Measurements from ENCODE around the gene CELSR1. TPM values are rescaled to one million over a fixed set of nuclear protein-coding genes. Genes with fewer than 3 reads are reported as not detected.

Gene CELSR1
- total RNA-seq, 3 donors from 2014 or later, result 0.96 to 36.7 (median 21.2) TPM

- no peaks in the 10 kb centered on the region for H3K36me3 ChIP-seq
- H3K27ac ChIP-seq, result no peak overlapping the region
- TF ChIP-seq POLR2AphosphoS5 (IDR thresholded peaks at IDR 0.05) (no peak), POLR2A (IDR thresholded peaks at IDR 0.05) (no peak), CTCF (IDR thresholded peaks at IDR 0.05) (no peak)
- H3K4me3 ChIP-seq, result no peak overlapping the region
- DNase-seq (ENCODE audit: low spot score in 2 of 2), result no peak
- intact Hi-C loops (cut with DNase I; ENCODE audit: low total_unique reads), result no loop called here
- no peaks in the 10 kb centered on the region for H3K27me3 ChIP-seq
- no peaks in the 10 kb centered on the region for H3K4me1 ChIP-seq
- H3K9me3 ChIP-seq, result no peaks in the 10 kb centered on the region
Observed at GRCh38 chr22:46411347-46411746, 126.1 kb downstream of the CELSR1 start.

DNA sequence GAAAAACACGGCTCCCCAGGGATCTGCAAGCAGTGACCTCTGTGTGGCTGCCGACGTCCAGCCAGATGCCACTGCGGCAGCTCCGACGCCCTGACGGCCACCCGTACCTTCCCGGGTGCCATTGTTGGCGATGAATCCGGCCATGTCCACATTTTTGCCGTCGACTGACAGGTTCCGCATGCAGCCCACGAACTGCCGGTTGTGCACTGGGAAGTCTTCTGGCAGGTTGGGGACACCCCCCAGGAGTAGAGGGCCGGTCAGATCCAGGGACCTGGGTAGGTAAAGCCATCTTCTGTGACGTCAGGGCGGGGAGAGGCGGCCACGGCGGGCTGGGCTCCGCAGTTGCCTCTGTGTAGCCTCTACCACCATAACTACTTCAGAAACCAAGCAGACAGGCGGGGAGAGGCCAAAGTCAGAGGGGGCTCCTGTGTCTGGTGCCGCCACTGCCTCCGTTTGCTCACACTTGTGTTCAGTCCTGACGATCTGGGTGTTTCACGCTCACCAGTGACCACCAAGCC is 127.1 kb downstream of the CELSR1 start:
- H3K4me1 ChIP-seq, result no peaks in the 10 kb centered on the region
- intact Hi-C loops (cut with DNase I; ENCODE audit: low total_unique reads), result no loop called here

DNA sequence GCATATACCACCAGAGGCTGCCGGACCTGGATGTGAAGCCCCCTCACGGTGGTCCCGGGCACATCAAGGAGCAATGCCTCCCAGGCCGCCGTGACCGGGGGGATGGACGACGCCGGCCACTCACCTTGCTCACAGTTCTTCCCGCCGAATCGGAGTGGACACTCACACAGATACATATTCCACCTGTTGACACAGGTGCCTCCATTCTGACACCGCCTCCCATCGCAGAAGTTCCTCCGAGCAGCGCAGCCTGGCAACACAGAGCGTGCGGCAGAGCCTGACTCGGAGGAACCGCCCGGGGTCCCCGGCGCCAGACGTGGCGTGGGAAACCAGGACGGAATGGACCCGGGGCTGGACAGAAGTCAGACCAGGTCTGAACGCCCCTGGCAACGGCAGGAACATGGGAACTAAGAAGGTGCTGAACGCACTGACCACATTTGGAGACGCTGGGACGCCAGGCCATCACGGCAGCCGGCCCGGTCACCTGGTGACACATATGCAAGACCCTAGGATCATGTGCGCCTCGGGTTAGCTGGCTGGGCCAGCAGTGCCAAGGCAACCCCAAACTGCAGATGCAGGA is 127.7 kb downstream of the CELSR1 start:
- TF ChIP-seq POLR2A (IDR thresholded peaks at IDR 0.05), result no peak
- no peaks in the 10 kb centered on the region for H3K36me3 ChIP-seq
- intact Hi-C loops (cut with DNase I; ENCODE audit: low total_unique reads), result no loop called here
- H3K4me3 ChIP-seq, result no peak overlapping the region
- H3K9me3 ChIP-seq, result no peaks in the 10 kb centered on the region
- no peaks in the 10 kb centered on the region for H3K27me3 ChIP-seq
- no peak overlapping the region for H3K27ac ChIP-seq
- H3K4me1 ChIP-seq, result no peaks in the 10 kb centered on the region
- no peak for DNase-seq (ENCODE audit: low spot score in 2 of 2)

More for the DNA sequence above, 127.1 kb downstream of the CELSR1 start:
- Histone ChIP-seq H3K9me3 (no peaks in the 10 kb centered on the region), H3K36me3 (no peaks in the 10 kb centered on the region), H3K27ac (no peak overlapping the region), H3K27me3 (no peaks in the 10 kb centered on the region), H3K4me3 (no peak overlapping the region)
- no peak for DNase-seq (ENCODE audit: low spot score in 2 of 2)
- TF ChIP-seq CTCF (IDR thresholded peaks at IDR 0.05), result no peak
- TF ChIP-seq POLR2A (IDR thresholded peaks at IDR 0.05), result no peak
- TF ChIP-seq POLR2AphosphoS5 (IDR thresholded peaks at IDR 0.05), result no peak

DNA sequence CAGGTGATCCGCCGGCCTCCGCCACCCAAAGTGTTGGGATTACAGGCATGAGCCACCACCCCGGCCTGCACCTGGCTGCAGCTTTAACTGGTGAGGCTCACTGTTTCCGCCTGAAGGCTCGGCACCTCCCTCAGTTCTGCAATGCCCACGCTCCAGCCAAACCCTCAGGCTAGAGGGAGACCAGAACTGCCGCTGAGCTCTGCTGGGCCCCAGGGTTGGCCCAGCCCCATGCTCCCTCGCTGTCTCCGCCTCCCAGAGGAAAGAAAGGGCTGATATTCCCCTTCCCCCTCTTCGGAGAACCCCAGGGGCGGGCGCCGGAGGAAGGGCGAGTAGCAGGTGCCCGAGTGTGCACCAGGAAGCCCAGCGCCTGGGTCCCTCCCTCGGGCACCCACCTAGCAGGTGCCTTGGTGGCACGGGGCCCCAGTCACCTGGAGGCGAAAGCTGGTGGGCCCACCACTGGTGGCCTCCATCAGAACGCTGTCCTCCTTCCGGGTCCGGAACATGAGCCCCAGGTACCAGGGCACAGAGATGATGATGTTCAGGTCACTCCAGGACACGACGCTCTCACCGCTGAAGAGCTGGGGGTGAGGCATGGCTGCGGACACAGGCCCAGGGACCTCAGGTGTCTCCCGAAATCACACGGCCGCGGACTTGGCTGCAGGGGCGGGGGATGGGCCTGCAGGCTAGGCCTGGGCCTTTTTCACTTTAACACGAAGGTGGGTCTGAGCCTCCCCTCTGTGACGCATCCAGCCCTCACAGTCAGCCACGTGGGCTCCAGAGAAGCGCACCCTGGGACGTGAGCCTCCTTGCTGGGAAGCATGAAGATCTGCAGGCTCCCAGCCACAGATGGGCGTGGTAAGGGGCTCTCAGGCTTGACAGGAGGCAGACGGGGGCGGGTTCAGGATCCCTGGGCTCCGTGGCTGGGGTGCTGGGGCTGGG is 128.6 kb downstream of the CELSR1 start:
- no peak overlapping the region for H3K27ac ChIP-seq
- no peaks in the 10 kb centered on the region for H3K36me3 ChIP-seq
- DNase-seq (ENCODE audit: low spot score in 2 of 2), result no peak
- TF ChIP-seq CTCF (IDR thresholded peaks at IDR 0.05), result no peak
- no peak for TF ChIP-seq POLR2A (IDR thresholded peaks at IDR 0.05)
- TF ChIP-seq POLR2AphosphoS5 (IDR thresholded peaks at IDR 0.05), result no peak
- H3K9me3 ChIP-seq, result no peaks in the 10 kb centered on the region
- H3K4me3 ChIP-seq, result no peak overlapping the region
- intact Hi-C loops (cut with DNase I; ENCODE audit: low total_unique reads), result no loop called here
- no peaks in the 10 kb centered on the region for H3K27me3 ChIP-seq
- no peaks in the 10 kb centered on the region for H3K4me1 ChIP-seq

GRCh38 chr22:46407748-46408147 is 129.7 kb downstream of the CELSR1 start:
- no peak overlapping the region for H3K4me3 ChIP-seq
- no peaks in the 10 kb centered on the region for H3K9me3 ChIP-seq
- TF ChIP-seq POLR2A (IDR thresholded peaks at IDR 0.05), result no peak
- DNase-seq (ENCODE audit: low spot score in 2 of 2), result no peak
- no peak overlapping the region for H3K27ac ChIP-seq
- H3K27me3 ChIP-seq, result no peaks in the 10 kb centered on the region
- H3K36me3 ChIP-seq, result no peaks in the 10 kb centered on the region
- no peaks in the 10 kb centered on the region for H3K4me1 ChIP-seq
- intact Hi-C loops (cut with DNase I; ENCODE audit: low total_unique reads), result no loop called here

- DNase-seq (ENCODE audit: low spot score in 2 of 2), result no peak
- Histone ChIP-seq H3K27me3 (no peaks in the 10 kb centered on the region), H3K9me3 (no peaks in the 10 kb centered on the region), H3K27ac (no peak overlapping the region), H3K4me1 (no peaks in the 10 kb centered on the region), H3K4me3 (no peak overlapping the region), H3K36me3 (no peaks in the 10 kb centered on the region)
- no peak for TF ChIP-seq POLR2A (IDR thresholded peaks at IDR 0.05)
- intact Hi-C loops (cut with DNase I; ENCODE audit: low total_unique reads), result no loop called here
Observed at GRCh38 chr22:46406791-46407190, 130.6 kb downstream of the CELSR1 start.
